Smooth muscle cell (in vitro differentiated cells): Measurements from ENCODE around the gene NUDT1. TPM values are rescaled to one million over a fixed set of nuclear protein-coding genes. Genes with fewer than 3 reads are reported as not detected.

ENCODE experiments used
- DNase-seq: peaks from one replicate; lab custom pipeline; 2025; ENCODE audit not compliant: unreplicated experiment; lab: John Stamatoyannopoulos, UW
- H2AFZ ChIP-seq: fragments of 200-600 bp; sonication (generic); 2 replicates; pipeline ENCODE4 v1.6.0; 2016; ENCODE audit warnings: antibody characterized with exemption, low read depth, mild to moderate bottlenecking
- H3F3A ChIP-seq: fragments of 200-600 bp; sonication (generic); 2 replicates; pipeline ENCODE4 v1.6.0; 2017; ENCODE audit warnings: antibody characterized with exemption, low read depth
- H3K27ac ChIP-seq: fragments of 200-600 bp; sonication (generic); 2 replicates; pipeline ENCODE4 v1.5.1; 2016; ENCODE audit warnings: low read depth, mild to moderate bottlenecking
- H3K27me3 ChIP-seq: fragments of 200-600 bp; sonication (generic); 2 replicates; pipeline ENCODE4 v1.6.1; 2016; ENCODE audit warnings: low read depth, mild to moderate bottlenecking
- H3K36me3 ChIP-seq: fragments of 200-600 bp; sonication (generic); 2 replicates; pipeline ENCODE4 v1.5.1; 2016; ENCODE audit warnings: low read depth
- H3K4me1 ChIP-seq: fragments of 200-600 bp; sonication (generic); 2 replicates; pipeline ENCODE4 v1.5.1; 2016; ENCODE audit warnings: low read depth
- H3K4me2 ChIP-seq: fragments of 200-600 bp; sonication (generic); 2 replicates; pipeline ENCODE4 v1.6.0; 2016; ENCODE audit warnings: mild to moderate bottlenecking
- H3K4me3 ChIP-seq: fragments of 200-600 bp; sonication (generic); 2 replicates; pipeline ENCODE4 v1.5.1; 2016; ENCODE audit warnings: mild to moderate bottlenecking
- H3K79me2 ChIP-seq: fragments of 200-600 bp; sonication (generic); 2 replicates; pipeline ENCODE4 v1.6.0; 2016; ENCODE audit warnings: low read depth, mild to moderate bottlenecking
- H3K9ac ChIP-seq: fragments of 200-600 bp; sonication (generic); 2 replicates; pipeline ENCODE4 v1.6.0; 2016; ENCODE audit warnings: low read depth
- H3K9me3 ChIP-seq: fragments of 200-600 bp; sonication (generic); replicated peaks from 2 replicates; pipeline ENCODE4 v1.5.1; 2016; ENCODE audit warnings: low read depth
- H4K20me1 ChIP-seq: fragments of 200-600 bp; sonication (generic); 2 replicates; pipeline ENCODE4 v1.6.0; 2016; ENCODE audit warnings: low read depth
- CTCF ChIP-seq: fragments of 200-600 bp; sonication (generic); IDR thresholded peaks from 2 replicates; pipeline ENCODE4 v1.5.1; 2017; ENCODE audit warnings: borderline replicate concordance, mild to moderate bottlenecking, antibody characterized with exemption; ENCODE audit not compliant: insufficient read depth, poor library complexity, severe bottlenecking
- WGBS: methylation state at CpG from one replicate; pipeline ENCODE4 v1.1.7; 2016; ENCODE audit warnings: low lambda C conversion rate; 5-methylcytosine and 5-hydroxymethylcytosine counted together
- polyA plus RNA-seq: library from polyadenylated mRNA; unstranded; fragments of >200 nt; fragmentation: Nextera tagmentation; extraction: Ambion mirVana; gene quantifications from 2 replicates; pipeline ENCODE4 v1.2.1, GENCODE V29; 2016
- total RNA-seq: library from RNA; depleted of rRNA; stranded (reverse); fragments of >200 nt; gene quantifications from 2 replicates; pipeline ENCODE4 v1.2.3, GENCODE V29; 2014

Gene NUDT1
- total and polyA plus RNA-seq, 2 experiments from 2014 or later = 20.7 to 46.0 TPM

GRCh38 chr7:2253021-2253420 is 11.0 kb downstream of the NUDT1 start:
- no peak overlapping the region for H2AFZ ChIP-seq
- H3K4me2 ChIP-seq = no peak overlapping the region
- H3K9me3 ChIP-seq = no peaks in the 10 kb centered on the region
- no peak overlapping the region for H3K27ac ChIP-seq
- no peaks in the 10 kb centered on the region for H3K27me3 ChIP-seq
- no peak overlapping the region for H3K4me3 ChIP-seq
- no peaks in the 10 kb centered on the region for H3F3A ChIP-seq
- no peaks in the 10 kb centered on the region for H3K36me3 ChIP-seq
- H3K79me2 ChIP-seq = no peaks in the 10 kb centered on the region
- WGBS = 96% methylated on average over 9 of the region's 9 CpGs
- H4K20me1 ChIP-seq = no peaks in the 10 kb centered on the region
- H3K4me1 ChIP-seq = no peaks in the 10 kb centered on the region
- TF ChIP-seq CTCF = no peak
- no peak overlapping the region for H3K9ac ChIP-seq
- no peak for DNase-seq

DNA sequence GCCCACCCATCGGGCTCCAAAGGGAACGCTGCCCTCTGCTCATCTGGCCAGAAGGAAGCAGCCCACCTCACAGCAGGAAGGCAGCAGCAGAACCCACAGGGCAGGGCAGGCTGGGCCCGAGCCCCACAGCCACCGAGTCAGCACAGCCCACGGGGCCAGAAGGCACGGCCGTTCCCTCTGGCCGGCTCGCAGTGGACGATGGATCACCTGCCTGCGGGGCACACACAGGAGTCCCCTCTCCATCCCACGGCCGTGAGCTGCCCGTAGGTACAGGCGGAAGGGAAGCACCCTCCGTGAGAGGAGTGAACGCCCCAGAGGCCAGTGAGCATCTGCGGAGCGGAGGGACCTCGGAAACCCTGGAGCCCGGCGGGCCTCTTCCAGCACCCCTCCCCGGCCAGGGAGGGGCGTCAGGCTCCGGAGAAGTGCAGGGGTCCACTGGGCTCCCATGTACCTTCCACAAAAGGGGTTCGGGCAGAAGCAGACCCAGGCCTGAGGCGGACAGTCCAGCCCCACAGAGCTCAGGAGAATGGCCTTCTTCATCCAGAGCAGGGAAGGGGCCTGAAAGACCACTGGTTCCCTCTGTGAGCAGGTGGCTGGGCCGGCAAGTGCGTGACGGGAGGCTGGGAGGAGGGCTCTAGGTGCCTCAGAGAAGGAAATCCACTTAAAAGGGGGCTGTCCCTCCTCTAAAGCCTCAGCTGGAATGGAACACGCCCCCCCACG is 11.7 kb downstream of the NUDT1 start:
- 98% methylated on average over 29 of the region's 32 CpGs for WGBS
- Histone ChIP-seq H3F3A (no peaks in the 10 kb centered on the region), H4K20me1 (no peaks in the 10 kb centered on the region), H3K79me2 (no peaks in the 10 kb centered on the region), H3K9me3 (no peaks in the 10 kb centered on the region), H3K9ac (no peak overlapping the region), H3K36me3 (no peaks in the 10 kb centered on the region), H3K27me3 (no peaks in the 10 kb centered on the region), H3K4me1 (no peaks in the 10 kb centered on the region), H2AFZ (no peak overlapping the region), H3K4me2 (no peak overlapping the region), H3K4me3 (no peak overlapping the region), H3K27ac (no peak overlapping the region)
- TF ChIP-seq CTCF = no peak
- no peak for DNase-seq

DNA sequence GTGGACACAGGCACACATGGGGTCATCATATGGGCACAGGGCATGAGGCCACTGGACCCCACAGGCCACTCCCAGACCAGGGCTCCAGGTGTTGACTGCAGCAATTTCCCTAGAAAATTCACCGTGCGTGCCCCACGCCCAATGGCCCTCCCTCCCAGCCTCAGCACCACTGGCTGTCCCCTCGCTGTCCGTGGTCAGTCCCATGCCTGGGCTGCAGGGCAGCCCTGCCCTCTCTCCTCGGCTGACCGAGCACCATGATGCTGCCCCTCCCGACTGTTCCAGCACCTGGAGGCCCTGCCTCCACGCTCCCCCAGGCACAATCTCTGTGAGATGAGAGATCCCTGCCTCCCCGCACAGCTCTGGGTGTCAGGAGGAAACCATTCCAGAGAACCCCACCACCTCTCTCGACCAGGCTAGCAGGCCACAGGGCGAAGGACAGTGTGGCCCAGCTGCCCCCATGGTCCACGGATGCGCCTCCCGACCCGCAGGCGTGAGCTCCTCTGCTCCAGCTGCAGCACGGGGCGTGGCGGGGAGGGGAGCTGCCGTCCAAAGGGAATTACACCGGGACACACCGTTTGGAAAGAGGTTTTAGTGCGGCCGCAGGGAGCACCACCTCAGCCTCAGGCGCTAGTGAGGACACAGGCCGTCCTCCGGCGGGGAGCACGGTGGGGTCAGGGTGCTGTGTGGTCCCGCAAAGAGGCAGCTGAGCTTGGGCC is 12.6 kb downstream of the NUDT1 start:
- Histone ChIP-seq H3K9me3 (no peaks in the 10 kb centered on the region), H3K27me3 (no peaks in the 10 kb centered on the region), H3K4me3 (no peak overlapping the region), H3K4me2 (no peak overlapping the region), H3F3A (no peaks in the 10 kb centered on the region), H2AFZ (no peak overlapping the region), H3K79me2 (no peaks in the 10 kb centered on the region), H3K9ac (no peak overlapping the region), H3K4me1 (no peaks in the 10 kb centered on the region), H3K27ac (no peak overlapping the region), H4K20me1 (no peaks in the 10 kb centered on the region), H3K36me3 (no peaks in the 10 kb centered on the region)
- no peak for TF ChIP-seq CTCF
- 97% methylated on average over 31 of the region's 31 CpGs for WGBS
- DNase-seq = no peak
